ENCODE measurements around the gene SPEN.

DNA sequence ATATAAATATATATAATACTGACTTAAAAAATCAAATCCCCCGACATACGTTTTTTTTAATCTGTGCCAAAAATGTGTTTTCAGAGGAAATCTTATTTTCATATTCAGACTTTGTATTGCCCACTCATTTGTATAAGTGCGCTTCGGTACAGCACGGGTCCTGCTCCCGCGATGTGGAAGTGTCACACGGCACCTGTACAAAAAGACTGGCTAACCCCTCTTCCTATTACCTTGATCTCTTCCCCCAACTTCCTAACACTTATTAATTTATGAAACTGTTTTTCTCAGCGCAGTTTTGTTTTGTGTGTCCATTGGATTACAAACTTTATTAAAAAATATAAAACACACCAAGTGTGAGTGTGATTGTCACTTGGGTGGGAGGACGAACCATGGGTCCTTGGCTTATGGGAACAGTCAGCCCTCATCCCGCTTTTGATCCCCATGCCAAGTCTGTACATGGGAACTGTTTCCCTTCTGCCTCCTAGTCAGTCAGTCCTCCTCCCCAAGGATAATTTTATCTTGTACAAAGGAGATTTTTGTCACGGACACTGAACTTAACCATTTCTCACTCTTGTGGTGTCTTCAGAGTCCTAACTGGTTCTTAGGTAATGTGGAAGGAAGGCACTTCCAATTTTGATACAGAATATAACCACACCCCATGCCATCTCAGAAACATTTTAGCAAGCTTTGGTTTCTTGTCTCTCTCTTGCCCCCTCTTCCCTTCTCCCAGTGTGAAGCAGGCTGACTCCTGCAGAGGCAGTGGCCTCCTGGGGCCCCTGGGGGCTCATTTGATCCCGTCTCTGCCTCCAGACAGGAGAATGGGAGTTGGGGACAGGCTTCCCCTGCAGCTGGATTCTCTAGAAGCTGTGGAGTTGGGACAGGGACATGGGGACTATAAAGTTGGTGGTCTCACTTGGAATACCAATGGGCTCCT, 92.9 kb downstream of the SPEN start:
- TF ChIP-seq, protein P1, sequence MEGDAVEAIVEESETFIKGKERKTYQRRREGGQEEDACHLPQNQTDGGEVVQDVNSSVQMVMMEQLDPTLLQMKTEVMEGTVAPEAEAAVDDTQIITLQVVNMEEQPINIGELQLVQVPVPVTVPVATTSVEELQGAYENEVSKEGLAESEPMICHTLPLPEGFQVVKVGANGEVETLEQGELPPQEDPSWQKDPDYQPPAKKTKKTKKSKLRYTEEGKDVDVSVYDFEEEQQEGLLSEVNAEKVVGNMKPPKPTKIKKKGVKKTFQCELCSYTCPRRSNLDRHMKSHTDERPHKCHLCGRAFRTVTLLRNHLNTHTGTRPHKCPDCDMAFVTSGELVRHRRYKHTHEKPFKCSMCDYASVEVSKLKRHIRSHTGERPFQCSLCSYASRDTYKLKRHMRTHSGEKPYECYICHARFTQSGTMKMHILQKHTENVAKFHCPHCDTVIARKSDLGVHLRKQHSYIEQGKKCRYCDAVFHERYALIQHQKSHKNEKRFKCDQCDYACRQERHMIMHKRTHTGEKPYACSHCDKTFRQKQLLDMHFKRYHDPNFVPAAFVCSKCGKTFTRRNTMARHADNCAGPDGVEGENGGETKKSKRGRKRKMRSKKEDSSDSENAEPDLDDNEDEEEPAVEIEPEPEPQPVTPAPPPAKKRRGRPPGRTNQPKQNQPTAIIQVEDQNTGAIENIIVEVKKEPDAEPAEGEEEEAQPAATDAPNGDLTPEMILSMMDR (IDR thresholded peaks at IDR 0.05) = no peak
- no peak for TF ChIP-seq POLR2A (IDR thresholded peaks at IDR 0.05)
